Astrocyte (in vitro differentiated cells and primary cell): ENCODE results near the gene IFITM5. TPM values are rescaled to one million over a fixed set of nuclear protein-coding genes. Genes with fewer than 3 reads are reported as not detected.

Experiments used
- DNase-seq: peaks from one replicate; pipeline ENCODE4 v3.0.0-alpha.2; 2010; ENCODE audit warnings: low read depth
- FAIRE-seq: peaks from 2 replicates; lab custom pipeline; 2011; peaks lifted over from hg19 to GRCh38; lab: Jason Lieb, UNC
- H2AFZ ChIP-seq: 2 replicates; pipeline ENCODE4 v1.6.0; 2012; ENCODE audit warnings: low read depth, low read length, inconsistent platforms
- H3K27ac ChIP-seq: 2 replicates; pipeline ENCODE4 v1.5.1; 2011; ENCODE audit warnings: low read depth, low read length, inconsistent platforms
- H3K27me3 ChIP-seq: 2 replicates; pipeline ENCODE4 v1.6.0; 2011; ENCODE audit warnings: low read length, inconsistent platforms; ENCODE audit not compliant: insufficient read depth
- H3K36me3 ChIP-seq: 2 replicates; pipeline ENCODE4 v1.5.1; 2011; ENCODE audit warnings: low read length, inconsistent platforms; ENCODE audit not compliant: insufficient read depth
- H3K4me1 ChIP-seq: 2 replicates; pipeline ENCODE4 v1.5.1; 2011; ENCODE audit warnings: low read length, inconsistent platforms; ENCODE audit not compliant: insufficient read depth
- H3K4me2 ChIP-seq: 2 replicates; pipeline ENCODE4 v1.6.0; 2012; ENCODE audit warnings: low read length, inconsistent platforms
- H3K4me3 ChIP-seq: 2 replicates; pipeline ENCODE4 v1.5.1; 2011; ENCODE audit warnings: low read depth, mild to moderate bottlenecking, low read length, inconsistent platforms; ENCODE audit not compliant: insufficient read depth
- H3K79me2 ChIP-seq: 2 replicates; pipeline ENCODE4 v1.6.0; 2012; ENCODE audit warnings: mild to moderate bottlenecking, low read length, inconsistent platforms; ENCODE audit not compliant: insufficient read depth
- H3K9ac ChIP-seq: 2 replicates; pipeline ENCODE4 v1.6.0; 2012; ENCODE audit warnings: mild to moderate bottlenecking, low read length, inconsistent platforms
- H3K9me3 ChIP-seq: 2 replicates; pipeline ENCODE4 v1.5.1; 2012; ENCODE audit warnings: low read depth, mild to moderate bottlenecking, low read length, inconsistent platforms; ENCODE audit not compliant: insufficient read depth
- H4K20me1 ChIP-seq: 2 replicates; pipeline ENCODE4 v1.6.0; 2012; ENCODE audit warnings: low read length, inconsistent platforms; ENCODE audit not compliant: insufficient read depth
- H3K27ac Mint-ChIP-seq: one replicate; pipeline ENCODE4 v1.8.0; 2021; ENCODE audit warnings: mild to moderate bottlenecking, mixed read lengths; ENCODE audit not compliant: unreplicated experiment
- H3K27me3 Mint-ChIP-seq: one replicate; pipeline ENCODE4 v1.8.0; 2021; ENCODE audit warnings: low read depth, mixed read lengths; ENCODE audit not compliant: unreplicated experiment
- H3K36me3 Mint-ChIP-seq: one replicate; pipeline ENCODE4 v1.8.0; 2021; ENCODE audit warnings: low read depth, mixed read lengths; ENCODE audit not compliant: unreplicated experiment
- H3K4me1 Mint-ChIP-seq: one replicate; pipeline ENCODE4 v1.8.0; 2021; ENCODE audit warnings: low read depth, mixed read lengths; ENCODE audit not compliant: unreplicated experiment
- H3K4me3 Mint-ChIP-seq: one replicate; pipeline ENCODE4 v1.8.0; 2021; ENCODE audit warnings: mild to moderate bottlenecking, moderate library complexity, mixed read lengths; ENCODE audit not compliant: unreplicated experiment
- H3K9me3 Mint-ChIP-seq: one replicate; pipeline ENCODE4 v1.8.0; 2021; ENCODE audit warnings: mild to moderate bottlenecking, mixed read lengths; ENCODE audit not compliant: unreplicated experiment
- EZH2 ChIP-seq: IDR thresholded peaks from 2 replicates; pipeline ENCODE4 v1.6.1; 2012; ENCODE audit warnings: mild to moderate bottlenecking, low read length, inconsistent platforms; ENCODE audit not compliant: insufficient read depth
- total RNA-seq: library from RNA; stranded (reverse); gene quantifications from 2 replicates; pipeline ENCODE4 v1.2.1, GENCODE V29; 2021
- TF ChIP-seq, protein P1 (sequence below): IDR thresholded peaks from 2 replicates; pipeline ENCODE4 v1.5.1; 2011; ENCODE audit warnings: low read depth, mild to moderate bottlenecking, inconsistent platforms, low read length, moderate library complexity; ENCODE audit not compliant: insufficient read depth

IFITM5 gene
- total RNA-seq, 1 donor from 2014 or later: not detected

DNA sequence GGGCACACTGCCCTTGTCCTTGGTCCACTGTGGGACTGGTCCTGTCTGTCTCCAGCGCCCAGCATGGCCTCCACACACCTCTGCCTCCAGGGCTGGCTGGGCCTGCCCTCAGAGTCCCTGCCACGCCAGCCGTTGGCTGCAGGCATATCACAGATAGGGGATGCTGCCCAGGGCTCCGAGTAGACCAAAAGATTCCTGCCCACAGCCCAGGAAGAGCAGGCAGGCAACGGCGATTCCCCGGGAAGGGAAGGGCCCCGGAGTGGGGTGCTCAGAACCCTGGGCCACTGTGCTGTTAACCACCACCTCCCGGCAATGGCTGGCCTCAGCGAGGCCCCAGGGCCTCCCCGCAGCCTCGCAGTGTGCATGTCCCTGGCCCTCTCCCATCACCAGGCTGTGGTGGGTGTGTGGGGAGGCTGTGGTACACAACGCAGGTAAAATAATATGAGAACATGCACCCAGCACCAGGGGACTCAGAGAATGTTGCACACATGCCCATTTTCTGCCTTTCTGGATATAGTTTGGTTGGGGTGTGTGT is 2.2 kb downstream of the IFITM5 start:
- DNase-seq (no peak), FAIRE-seq (no peak)
- no peaks in the 10 kb centered on the region for H3K79me2 ChIP-seq
- Mint-ChIP-seq H3K27me3 (peaks cover 11% of the 10 kb centered on the region), H3K27ac (no peak overlapping the region), H3K36me3 (peaks cover 3% of the 10 kb centered on the region), H3K4me3 (no peak overlapping the region), H3K9me3 (no peaks in the 10 kb centered on the region), H3K4me1 (peaks cover 3% of the 10 kb centered on the region)
- H2AFZ ChIP-seq: no peak overlapping the region
- H3K4me3 ChIP-seq: no peak overlapping the region
- no peak overlapping the region for H3K9ac ChIP-seq
- no peaks in the 10 kb centered on the region for H3K36me3 ChIP-seq
- no peaks in the 10 kb centered on the region for H3K27me3 ChIP-seq
- TF ChIP-seq, protein P1, sequence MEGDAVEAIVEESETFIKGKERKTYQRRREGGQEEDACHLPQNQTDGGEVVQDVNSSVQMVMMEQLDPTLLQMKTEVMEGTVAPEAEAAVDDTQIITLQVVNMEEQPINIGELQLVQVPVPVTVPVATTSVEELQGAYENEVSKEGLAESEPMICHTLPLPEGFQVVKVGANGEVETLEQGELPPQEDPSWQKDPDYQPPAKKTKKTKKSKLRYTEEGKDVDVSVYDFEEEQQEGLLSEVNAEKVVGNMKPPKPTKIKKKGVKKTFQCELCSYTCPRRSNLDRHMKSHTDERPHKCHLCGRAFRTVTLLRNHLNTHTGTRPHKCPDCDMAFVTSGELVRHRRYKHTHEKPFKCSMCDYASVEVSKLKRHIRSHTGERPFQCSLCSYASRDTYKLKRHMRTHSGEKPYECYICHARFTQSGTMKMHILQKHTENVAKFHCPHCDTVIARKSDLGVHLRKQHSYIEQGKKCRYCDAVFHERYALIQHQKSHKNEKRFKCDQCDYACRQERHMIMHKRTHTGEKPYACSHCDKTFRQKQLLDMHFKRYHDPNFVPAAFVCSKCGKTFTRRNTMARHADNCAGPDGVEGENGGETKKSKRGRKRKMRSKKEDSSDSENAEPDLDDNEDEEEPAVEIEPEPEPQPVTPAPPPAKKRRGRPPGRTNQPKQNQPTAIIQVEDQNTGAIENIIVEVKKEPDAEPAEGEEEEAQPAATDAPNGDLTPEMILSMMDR: no peak
- TF ChIP-seq EZH2: no peak
- H3K4me1 ChIP-seq: no peaks in the 10 kb centered on the region
- no peaks in the 10 kb centered on the region for H3K9me3 ChIP-seq
- H3K27ac ChIP-seq: no peak overlapping the region
- H3K4me2 ChIP-seq: no peak overlapping the region
- H4K20me1 ChIP-seq: no peaks in the 10 kb centered on the region

DNA sequence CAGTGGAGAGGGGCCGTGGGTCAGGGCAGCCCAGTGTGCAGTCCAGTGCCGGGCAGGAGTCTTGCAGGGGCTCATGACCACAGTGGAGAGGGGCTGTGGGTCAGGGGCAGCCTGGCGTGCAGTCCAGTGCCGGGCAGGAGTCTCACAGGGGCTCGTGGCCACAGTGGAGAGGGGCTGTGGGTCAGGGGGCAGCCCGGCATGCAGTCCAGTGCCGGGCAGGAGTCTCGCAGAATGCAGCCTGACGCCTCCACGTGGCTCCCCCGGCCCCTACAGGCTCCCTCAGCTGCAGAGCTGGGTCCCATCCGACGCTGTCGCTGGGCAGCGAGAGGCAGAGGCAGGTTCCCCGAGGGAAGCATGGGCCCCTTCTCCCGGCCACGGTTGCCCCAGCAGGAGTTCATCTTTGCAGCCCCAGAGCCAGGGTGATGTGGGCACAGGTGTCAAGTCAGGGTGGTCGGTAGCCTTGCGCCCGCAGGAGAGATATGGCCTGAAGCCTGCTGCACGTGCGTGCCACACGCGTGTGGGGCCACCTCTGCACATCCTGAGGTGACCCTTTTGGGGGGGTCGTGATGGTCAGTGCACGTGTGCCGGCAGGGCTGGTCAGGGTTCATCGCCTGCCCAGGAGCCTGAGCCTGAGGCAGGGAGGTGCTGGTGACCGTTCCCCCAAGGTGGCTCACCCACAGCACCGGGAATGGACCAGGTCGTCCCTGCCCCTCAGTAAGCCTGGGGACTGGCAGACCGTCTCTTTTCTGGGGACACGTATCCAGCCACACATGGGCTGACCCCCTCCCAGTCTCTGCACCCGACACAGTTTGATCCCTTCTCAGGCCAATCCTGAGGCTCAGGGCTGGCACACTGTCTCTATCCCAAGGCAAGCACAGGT is 2.9 kb downstream of the IFITM5 start:
- H3K27ac ChIP-seq: no peak overlapping the region
- DNase-seq: no peak
- peaks cover 13% of the 10 kb centered on the region for H3K27me3 Mint-ChIP-seq
- H3K27me3 ChIP-seq: no peaks in the 10 kb centered on the region
- H3K79me2 ChIP-seq: no peaks in the 10 kb centered on the region
- H3K4me3 Mint-ChIP-seq: no peak overlapping the region
- H3K4me3 ChIP-seq: no peak overlapping the region
- TF ChIP-seq, protein P1: no peak
- TF ChIP-seq EZH2: no peak
- H3K27ac Mint-ChIP-seq: no peak overlapping the region
- H4K20me1 ChIP-seq: no peaks in the 10 kb centered on the region
- no peak overlapping the region for H3K9ac ChIP-seq
- H3K9me3 ChIP-seq: no peaks in the 10 kb centered on the region
- no peak overlapping the region for H2AFZ ChIP-seq
- H3K4me1 ChIP-seq: no peaks in the 10 kb centered on the region
- FAIRE-seq: no peak
- H3K36me3 ChIP-seq: no peaks in the 10 kb centered on the region
- peaks cover 4% of the 10 kb centered on the region for H3K36me3 Mint-ChIP-seq
- H3K4me2 ChIP-seq: no peak overlapping the region
- H3K4me1 Mint-ChIP-seq: peaks cover 3% of the 10 kb centered on the region
- no peaks in the 10 kb centered on the region for H3K9me3 Mint-ChIP-seq
